CD4-positive, alpha-beta T cell treated with Interleukin-21 for 1 hour (primary cell): Measurements from ENCODE around the gene SGMS1.
"Not testable (repeated sequence)": the region's sequence is repeated elsewhere in the genome, so short reads cannot be mapped to it uniquely, and the experiment has no call there.

ENCODE experiments used
- DNase-seq: peaks from one replicate; pipeline ENCODE4 v3.0.0-alpha.2; 2020

SGMS1 gene

GRCh38 chr10:50501478-50501877 is 122.3 kb downstream of the SGMS1 start:
- DNase-seq: no peak

GRCh38 chr10:50498465-50498864 is 125.3 kb downstream of the SGMS1 start:
- no peak for DNase-seq

DNA sequence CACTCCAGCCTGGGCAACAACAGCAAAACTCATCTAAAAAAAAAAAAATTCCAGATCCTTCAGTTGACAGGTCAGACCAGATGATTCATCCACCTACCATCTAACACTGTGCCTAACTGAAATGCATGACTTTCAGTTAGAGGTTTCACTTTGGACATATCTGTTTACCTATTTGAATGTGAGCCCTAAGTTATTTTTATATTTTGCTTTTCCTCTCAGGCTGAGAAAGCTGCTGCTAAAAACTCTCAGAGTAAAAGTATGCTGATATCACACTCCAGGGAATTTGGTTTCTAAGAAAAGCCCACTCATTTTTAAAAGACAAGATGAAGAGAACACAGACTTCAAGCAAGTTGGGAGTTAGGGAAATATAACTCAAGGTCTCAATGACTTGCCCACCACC is 126.0 kb downstream of the SGMS1 start:
- no peak for DNase-seq

- no peak for DNase-seq
Observed at GRCh38 chr10:50496228-50496627, 127.5 kb downstream of the SGMS1 start.

- no peak for DNase-seq
Observed at GRCh38 chr10:50490241-50490640, 133.5 kb downstream of the SGMS1 start.

DNA sequence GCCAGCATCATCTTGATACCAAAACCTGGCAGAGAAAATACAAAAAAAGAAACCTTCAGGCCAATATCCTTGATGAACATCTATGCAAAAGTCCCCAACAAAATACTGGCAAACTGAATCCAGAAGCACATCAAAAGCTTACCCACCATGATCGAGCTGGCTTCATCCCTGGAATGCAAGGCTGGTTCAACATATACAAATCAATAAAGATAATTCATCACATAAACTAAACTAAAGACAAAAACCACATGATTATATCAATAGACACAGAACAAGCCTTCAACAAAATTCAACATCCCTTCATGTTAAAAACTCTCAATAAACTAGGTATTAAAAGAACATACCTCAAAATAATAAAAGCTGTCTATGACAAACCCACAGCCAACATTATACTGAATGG is 139.2 kb downstream of the SGMS1 start:
- not testable (repeated sequence) for DNase-seq

- DNase-seq: no peak
Observed at GRCh38 chr10:50480054-50481007, 143.4 kb downstream of the SGMS1 start.

GRCh38 chr10:50477287-50478203 is 146.2 kb downstream of the SGMS1 start:
- no peak for DNase-seq

GRCh38 chr10:50473756-50474155 is 150.0 kb downstream of the SGMS1 start:
- no peak for DNase-seq

DNA sequence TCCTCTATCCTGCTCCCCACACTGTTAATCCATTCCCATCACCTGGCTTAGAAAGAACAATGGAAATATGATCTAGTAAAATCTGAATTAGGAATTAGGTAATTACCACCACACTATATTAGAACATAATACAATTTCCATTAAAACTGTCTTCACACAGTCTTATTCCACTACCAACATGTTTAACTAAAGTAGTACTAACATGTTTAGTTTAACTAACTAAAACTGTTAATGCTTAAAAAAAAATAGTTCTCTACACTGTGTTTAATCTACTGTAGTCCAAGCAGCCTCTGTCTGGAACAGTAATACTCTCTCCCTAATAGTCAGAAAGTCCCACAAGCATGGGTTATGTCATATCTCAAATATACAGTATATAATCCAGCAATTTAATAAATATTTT is 150.8 kb downstream of the SGMS1 start:
- DNase-seq: no peak

- no peak for DNase-seq
Observed at GRCh38 chr10:50471583-50471975, 152.2 kb downstream of the SGMS1 start.

DNA sequence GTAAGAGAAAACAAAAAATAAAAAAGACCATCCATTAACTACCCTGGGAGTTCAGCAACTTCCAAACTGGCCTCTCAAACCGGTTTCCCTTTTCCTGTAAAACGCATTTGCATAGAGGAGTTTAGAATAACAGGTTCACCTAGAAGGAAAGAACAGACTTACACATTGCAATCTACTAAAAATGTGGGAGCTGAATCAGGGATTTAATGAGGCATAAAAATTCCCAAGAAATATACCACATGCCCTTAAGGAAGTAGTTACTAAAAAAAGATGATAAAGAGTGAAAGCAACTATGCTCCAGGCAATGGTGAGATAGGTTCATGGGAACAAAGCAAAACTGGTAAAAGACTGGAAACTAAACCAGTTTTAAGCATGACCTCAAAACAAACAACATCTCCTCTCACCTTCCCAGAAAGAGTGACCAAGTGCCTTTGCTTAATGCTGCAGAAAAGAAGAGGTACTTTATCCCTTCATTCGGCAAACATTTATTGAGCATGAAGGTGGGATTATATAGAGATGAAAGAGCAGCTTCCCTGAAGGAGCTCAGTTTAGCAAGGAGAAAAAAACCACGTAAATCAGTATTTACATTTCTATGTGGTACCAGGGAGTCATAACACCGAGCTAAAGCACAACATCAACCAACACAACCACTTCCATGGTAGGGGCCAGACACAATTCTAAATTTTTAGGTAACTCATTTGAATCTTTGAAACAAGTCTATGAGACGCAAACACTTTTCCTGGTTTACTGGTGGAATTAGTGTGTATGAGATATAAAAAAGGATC is 152.8 kb downstream of the SGMS1 start:
- no peak for DNase-seq

DNA sequence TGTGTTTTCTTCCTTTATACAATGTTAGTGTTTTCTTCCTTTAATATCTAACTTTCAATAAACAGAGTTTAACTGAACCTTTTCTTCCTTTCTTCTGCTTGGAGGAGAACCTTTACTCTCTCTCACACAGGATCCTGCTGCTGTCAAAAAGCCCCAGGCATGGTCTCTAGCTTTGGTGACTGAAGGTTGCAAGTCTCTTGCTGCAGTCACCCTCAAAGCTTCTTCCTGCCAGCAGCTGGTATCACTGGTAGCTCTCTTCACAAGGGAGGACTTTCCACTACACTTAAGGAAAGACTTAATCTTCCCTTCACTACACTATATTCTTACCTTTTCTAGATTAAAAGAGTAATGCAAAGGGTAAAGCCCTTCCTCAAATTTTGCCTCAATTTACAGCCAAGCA is 153.4 kb downstream of the SGMS1 start:
- DNase-seq: no peak

DNA sequence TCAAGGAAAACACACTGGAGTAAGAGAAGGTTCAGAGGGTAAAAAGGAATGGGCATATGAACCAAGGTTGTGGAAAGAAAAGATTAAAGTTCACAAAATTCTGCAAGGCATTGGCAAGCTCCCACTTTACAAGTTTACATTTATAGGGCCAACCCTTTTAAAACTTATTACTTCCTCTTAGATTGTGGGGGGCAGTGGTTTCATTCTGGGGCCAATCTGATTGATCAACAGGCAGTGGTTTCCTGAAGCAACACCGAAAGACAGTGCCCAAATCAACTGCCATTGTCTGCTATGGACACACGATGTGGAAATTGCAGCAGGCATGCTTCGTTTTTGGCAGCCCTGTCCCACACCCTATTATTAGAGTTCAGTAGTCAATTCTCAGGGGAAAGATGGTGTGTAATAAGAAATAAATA is 154.0 kb downstream of the SGMS1 start:
- no peak for DNase-seq

GRCh38 chr10:50469288-50469687 is 154.5 kb downstream of the SGMS1 start:
- no peak for DNase-seq

- no peak for DNase-seq
Observed at GRCh38 chr10:50467209-50467608, 156.5 kb downstream of the SGMS1 start.

GRCh38 chr10:50464004-50464409 is 159.7 kb downstream of the SGMS1 start:
- DNase-seq: no peak

GRCh38 chr10:50461834-50462233 is 161.9 kb downstream of the SGMS1 start:
- DNase-seq: no peak

GRCh38 chr10:50461123-50461522 is 162.6 kb downstream of the SGMS1 start:
- DNase-seq: no peak

DNA sequence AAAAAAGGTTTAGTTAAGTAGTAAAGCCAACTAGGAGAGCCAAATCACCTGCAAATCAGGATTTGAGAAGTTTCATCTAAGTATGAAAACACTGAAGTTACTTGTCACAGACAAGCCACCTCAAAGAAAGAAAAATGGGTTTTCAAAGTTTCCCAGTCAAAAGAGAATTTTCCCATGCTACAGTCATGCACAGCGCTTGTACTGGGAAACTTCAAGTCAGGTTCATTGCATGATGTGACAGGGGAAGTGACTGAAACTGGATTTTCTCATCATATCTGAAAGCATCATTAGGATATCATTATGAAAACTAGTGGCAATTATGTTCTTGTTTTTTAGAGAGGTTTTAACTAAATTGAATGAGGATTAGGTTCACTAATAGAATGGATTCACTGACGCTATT is 167.0 kb downstream of the SGMS1 start:
- DNase-seq: no peak

DNA sequence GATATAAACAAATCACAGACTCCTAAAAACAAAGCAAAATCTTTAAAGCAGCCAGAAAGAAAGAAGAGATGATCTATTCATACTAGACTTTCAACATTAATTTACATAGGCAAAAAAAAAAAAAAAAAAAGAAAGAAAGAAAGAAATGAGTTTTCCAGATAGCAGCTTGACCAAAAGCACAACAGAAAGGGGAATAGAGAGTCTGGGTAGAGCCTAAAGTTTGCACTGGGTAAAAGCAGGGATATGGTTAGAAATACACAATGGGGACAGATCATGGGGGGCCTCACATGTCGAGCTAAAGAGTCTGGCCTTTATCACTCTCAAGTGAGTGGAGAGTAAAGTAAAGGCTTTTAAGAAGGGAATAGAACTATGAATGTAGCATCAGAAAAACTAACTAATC is 169.8 kb downstream of the SGMS1 start:
- no peak for DNase-seq

GRCh38 chr10:50452603-50453002 is 171.2 kb downstream of the SGMS1 start:
- DNase-seq: no peak

- DNase-seq: no peak
Observed at GRCh38 chr10:50447691-50448090, 176.1 kb downstream of the SGMS1 start.
